Umbilical cord (tissue), 2 donors: ENCODE data around the gene COX4I1. TPM values are rescaled to one million over a fixed set of nuclear protein-coding genes. Genes with fewer than 3 reads are reported as not detected.

Source experiments
- DNase-seq: peaks from one replicate; pipeline ENCODE4 v3.0.0-alpha.2; 2015; ENCODE audit warnings: low spot score
- total RNA-seq: library from RNA; depleted of rRNA; stranded (reverse); fragments of >200 nt; gene quantifications from one replicate; pipeline ENCODE4 v1.2.3, GENCODE V29; 2014; ENCODE audit warnings: low replicate concordance; ENCODE audit not compliant: insufficient read depth

The COX4I1 gene
- total RNA-seq, 1 donor from 2014 or later: 180 TPM

DNA sequence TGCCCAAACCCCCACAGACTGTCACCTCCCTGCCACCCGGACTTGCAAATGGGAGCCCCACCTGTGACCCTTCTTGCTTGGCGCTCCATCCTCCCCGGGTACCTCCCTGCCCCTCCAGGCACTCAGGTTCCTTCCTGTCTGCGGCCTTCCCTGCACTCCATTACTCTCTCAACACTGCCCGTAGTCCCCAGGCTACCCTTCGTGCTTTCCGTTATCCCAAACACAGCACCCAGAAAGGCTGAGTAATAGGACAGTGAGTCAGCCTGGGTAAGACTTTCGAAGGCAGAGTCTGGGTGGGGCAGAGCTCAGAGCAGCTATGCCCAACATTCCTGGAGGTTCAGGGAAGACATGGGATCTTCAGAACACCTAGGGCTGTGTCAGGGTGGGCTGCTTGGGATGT, 32.0 kb upstream of the COX4I1 start:
- peak; percentile 66 for DNase-seq

DNA sequence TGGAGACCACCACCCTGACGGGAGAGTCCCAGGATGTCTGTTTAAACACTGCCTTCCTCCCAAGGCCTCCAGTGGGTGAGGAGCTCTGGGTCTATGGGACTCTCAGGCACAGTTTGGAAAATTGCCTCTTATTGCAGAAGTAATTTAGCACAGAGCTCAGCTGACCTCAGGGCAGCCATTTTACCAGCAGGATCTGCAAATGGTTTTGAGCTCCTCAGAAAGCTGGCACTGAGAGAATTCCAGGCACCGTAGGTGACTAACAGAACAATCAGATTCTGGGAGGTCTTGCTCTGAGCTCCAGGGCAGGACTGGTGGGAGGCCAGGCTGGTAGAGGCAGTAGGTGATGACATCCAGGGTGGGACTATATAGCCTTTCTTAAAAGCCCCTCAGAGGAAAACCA, 31.3 kb upstream of the COX4I1 start:
- DNase-seq: no peak

DNA sequence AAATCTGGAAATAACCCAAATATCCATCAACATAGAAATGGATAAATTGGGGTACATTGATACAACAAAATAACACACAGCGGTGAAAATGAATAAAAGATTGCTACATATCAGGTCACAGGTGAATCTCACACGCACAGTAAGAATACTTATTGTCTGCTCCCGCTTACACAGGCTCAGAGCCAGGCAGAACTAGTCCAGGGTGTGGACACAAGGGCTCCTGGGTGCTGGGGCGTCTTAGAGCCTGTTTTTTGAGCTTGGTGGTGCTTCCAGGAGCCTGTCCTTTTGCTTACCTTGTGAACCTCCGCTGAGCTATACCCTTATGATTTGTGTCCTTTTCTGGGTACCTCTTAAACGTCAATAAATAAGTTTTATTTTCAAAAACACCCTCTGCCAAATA, 28.8 kb upstream of the COX4I1 start:
- no peak for DNase-seq

DNA sequence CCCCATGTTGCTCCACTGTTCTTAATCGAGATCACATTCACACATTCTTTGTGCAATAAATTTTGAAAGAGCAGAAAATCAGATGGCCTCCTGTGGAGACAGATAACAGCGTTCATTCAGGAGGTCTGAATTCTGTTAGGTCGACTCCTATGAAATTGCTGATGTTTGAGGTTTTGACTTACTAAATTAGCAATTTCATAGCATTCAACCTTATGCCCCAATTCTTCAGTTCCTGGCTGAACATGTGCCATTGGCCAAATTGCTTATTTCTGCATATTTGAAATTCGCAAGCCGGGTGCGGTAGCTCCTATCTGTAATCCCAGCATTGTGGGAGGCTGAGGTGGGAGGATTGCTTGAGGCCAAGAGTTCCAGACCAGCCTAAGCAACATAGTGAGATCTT, 26.5 kb upstream of the COX4I1 start:
- DNase-seq: no peak

DNA sequence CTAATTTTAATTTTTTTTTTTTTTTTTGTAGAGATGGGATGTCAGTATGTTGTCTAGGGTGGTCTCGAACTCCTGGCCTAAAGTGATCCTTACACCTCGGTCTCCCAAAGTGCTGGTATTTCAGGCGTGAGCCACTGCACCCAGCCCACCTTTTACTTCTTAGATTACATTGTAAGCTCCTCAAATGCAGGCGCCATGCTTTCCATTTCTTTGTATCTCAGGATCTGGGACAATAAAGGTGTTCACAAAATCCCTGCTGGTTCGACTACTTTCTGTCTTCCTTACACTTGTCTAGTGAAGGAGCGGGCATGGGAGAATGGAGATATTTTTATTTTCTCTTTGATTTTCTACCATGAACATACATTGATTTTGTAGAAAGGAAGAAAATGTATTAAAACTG, 25.4 kb upstream of the COX4I1 start:
- DNase-seq: no peak

DNA sequence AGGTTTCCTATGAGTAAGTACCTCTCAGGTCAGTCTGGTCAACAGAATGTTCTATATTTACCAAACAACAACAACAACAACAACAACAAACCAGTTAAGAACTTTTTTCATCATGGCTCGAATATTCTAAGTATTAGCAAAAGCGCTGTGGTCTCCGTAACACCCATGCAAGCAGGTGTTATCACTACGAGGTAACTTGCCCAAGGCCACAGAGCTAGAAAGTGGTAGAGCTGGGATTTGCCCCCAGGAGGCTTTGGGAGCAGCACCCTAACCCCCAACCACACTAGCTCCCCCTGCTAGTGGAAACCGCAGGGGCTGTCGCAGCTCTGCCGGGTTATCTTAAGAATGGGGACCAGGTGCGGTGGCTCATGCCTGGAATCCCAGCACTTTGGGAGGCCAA, 24.7 kb upstream of the COX4I1 start:
- no peak for DNase-seq

DNA sequence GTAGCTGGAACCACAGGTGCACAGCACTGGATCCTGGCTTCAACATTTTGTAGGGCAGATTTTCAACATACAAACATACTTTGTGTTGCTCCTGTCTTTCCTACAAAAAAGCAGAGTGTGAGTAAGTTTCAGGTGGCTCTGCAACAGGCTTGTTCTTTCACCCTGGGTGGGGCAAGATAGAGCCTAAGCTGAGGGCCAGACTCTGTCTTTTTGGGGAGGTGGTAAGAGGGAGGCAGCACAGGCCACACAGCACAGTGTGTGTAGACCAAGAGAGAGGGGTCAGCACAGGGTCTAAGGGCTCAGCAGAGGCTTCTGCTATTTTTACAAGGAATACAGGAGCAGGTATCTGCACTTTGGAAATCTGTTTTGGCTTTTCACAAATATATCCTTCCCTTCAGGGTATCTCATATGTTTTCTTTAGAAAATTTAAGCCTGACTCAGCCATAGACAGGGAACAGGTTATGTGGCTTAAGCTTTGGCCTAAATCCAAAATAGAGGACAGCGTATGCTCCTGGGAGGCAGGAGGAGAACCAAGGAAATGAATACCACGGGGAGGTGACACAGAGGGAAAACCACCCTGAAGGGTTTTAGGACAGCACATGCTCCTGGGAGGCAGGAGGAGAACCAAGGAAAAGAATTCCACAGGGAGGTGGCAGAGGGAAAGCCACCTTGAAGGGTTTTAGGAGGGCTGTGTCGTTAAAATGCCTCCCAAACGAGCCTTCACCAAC, 21.7 kb upstream of the COX4I1 start:
- no peak for DNase-seq

DNA sequence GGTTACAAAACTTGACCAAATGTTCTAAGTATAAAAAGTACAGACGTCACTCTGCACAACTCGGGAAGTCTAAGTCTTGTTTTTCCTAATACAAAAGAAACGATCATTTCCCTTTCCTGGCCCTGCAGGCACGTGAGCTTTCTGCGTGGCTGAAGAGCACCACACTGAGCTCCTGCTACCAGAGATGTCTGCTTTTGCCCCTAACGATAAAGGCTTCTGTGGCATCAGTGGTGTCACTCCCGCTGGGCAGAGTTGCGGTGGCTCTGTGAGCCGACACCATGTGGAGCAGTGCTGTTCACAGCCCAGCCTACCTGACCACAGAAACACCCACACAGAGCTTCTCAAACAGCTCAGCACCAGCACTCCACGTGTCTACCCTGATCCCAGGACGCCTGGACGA, 20.6 kb upstream of the COX4I1 start:
- DNase-seq: no peak

DNA sequence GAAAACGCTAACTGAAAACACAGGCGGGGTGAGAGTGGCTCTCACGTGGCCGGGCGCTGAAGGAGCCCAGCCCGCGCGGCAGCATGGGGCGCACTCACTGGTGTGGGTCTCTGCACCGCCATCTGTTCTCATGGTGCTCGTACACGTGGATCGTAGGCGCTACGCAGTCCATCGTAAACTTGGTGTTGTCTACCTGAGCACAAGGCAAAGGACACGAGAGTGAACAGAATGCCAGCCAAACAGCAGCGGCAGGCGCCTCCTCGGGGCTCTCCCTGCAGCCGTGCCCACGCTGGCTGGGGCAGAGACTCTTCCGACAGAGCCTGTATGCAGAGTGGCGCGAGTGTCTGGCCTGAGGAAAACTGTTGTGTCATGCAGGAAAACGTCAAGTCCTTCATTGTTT, 19.2 kb upstream of the COX4I1 start:
- DNase-seq: no peak

DNA sequence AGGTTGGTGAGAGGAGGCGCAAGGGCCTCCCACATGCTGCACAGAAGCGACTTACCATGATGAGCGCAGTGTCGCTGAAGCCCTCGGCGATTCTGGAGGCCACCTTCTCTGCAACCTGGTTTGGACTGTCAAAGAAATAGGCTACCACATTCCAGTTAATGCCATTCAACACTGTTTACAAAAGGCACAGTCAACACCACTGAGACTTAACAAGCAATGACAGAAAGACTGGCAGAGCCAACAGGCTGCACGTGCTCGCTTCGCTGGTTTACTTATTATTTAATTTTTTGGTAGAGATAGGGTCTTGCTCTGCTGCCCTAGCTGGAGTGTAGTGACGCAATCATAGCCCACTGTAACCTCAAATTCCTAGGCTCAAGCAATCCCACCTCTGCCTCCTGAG, 18.3 kb upstream of the COX4I1 start:
- DNase-seq: no peak

DNA sequence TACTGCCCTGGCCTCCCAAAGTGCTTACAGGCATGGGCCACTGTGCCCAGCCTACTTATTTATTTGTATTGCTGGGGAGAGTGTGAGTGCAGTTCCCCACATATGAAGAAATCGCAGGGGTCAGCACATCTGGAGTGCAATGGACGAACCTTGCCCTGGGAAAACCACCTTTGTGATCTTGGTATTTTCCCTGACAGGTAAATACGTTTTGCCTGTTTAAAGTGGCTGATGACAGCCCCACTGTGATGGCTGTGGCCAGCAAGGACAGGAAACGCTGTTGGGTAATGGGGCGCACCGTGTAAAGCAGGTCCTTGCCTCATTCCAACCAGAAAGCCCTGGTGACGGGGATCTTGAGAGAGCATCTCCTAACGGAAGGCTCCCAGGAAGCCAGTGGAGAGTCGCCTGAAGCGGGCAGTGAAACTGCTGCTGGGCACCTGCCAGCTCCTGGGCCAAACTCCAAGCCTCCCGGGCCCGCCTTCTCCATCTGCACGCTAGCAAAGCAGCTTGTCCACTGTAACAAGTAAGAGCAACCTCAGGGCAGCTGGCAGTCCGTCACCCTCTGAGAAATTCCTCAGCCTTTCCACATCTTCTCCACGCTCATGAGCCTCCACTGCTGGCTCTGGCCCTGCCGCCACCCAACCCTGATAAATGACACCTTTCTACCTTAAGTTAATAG, 17.7 kb upstream of the COX4I1 start:
- DNase-seq: no peak

DNA sequence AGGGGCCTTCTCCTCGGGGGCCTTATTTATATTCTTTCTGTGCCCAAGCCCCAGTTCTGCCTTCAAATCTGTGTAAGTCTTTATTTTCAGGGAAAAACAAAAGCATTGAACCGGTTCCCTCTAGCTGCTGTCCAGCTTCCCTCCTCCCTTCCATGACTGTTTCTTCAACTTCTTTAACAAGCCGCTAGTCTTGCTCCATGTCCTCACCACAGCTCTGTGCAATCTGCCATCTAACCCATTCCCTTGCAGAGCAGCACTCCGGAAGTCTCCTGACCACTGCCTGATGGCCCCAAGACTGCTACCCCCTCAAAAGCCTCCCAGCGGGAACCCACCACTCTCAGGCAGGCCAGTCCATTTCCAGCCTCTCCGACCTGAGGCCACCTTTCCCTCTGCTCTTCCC, 17.0 kb upstream of the COX4I1 start:
- no peak for DNase-seq

DNA sequence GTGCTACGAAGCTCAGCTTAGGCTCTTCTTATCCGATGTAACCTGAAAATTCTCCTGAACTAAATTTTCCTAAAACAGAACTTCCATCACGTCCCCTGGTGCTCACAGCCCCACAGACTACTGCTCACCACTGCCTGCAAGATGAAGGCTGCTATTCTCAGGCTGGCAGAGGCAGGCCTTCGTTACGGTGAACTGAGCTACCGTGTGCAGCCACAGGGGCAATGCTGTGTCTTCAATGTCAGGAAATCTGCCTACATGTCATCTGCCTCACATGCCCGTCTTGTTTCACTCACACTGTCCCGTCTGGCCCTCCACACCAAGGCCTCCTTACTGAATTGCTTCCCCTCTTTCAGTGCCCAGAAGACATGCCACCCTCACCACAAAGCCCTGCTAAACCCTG, 16.1 kb upstream of the COX4I1 start:
- no peak for DNase-seq

DNA sequence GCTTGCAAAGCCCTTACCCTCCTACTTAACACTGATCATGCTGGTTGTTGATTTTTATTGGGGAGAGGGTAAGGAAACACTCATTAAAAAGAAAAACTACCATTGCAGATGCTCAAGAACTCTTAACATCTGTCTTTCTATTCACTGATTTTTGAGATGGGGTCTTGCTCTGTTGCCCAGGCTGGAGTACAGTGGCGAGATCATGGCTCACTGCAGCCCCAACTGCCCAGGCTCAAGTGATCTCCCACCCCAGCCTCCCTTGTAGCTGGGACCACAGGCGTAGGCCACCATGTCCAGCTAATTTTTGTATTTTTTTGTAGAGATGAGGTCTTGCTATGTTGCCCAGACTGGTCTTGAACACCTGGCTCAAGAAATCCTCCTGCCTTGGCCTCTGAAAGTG, 14.7 kb upstream of the COX4I1 start:
- no peak for DNase-seq

DNA sequence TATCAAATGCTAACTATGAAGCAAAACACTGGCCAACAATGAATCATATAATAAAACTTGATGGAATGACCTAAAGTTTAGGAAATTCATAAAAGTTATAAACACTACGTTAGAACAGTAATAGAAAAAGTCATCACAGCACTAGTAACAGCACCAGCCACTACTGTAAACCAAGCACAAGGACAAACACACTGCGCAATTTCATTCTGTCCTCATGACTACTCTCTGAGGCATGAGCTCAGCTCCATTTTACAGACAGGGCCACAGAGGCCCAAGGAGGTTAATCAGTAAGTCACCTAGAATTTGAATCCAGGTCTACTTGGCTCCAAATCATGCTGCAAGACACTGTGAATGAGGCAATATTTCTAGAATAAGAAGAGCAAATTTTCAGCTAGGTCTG, 13.6 kb upstream of the COX4I1 start:
- DNase-seq: no peak

DNA sequence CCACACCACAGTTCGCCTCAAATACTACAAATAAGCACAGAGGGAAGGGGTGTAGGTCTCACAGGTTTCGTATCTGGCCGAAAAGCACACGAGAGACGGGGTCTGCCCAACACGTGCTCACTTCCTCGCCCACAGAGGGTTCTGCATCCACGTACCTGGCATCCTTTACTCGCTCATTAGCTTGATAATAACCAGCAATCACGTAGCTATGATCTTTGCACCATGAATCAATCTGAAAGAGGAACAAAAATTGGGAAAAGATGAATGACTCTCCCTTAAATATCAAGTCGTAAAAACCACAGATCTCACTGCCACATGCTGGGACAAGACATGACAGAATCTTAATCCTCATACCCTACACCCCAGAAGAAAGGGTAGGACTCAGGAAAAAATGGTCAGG, 10.7 kb upstream of the COX4I1 start:
- no peak for DNase-seq

DNA sequence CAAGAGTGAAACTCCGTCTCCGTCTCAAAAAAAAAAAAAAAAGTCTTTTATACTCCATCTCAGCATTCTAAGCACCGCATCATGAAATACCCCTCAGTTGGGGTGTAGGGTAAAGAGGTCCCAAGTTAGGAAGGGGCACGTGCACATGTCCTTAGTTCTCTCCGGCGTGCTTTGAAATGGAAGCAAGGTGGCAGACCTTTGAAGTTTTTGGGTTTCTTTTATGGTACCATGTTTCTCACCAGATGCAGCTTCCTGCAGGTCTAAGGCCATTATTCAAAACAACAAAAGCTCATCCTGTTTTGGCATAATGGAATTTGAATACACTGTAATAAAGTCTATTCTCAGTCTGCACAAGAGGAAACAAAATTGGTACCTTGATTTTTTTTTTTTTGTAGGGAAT, 9.7 kb upstream of the COX4I1 start:
- DNase-seq: no peak

DNA sequence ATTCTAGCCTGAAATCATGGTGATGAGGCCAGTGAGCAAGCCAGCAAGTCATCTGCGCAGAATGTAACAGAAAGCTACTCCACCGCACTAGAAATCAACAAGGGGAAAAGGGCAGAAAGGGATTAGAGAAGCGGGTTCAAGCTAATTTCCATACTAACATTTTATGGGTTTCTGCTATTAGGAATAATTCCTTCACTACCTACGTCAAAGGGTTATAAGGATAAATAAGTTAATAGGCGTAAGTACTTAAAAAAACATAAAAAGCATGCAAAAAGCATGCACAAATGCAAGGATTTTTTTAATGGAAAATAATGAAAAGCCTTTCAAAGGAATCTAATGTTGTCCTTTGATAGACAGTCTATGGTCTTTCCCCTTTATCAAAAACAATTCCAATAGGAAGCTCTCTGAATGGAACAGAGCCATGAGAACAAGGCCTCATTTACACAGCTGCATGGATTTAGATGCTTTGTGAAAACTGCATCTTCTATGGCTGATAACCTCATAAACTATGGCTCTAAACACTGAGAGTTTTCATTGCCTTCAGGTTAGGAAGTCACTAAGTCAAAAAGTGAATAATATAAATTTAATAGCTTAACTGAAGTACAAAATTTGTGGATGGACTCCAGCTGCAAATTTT, 5.7 kb upstream of the COX4I1 start:
- no peak for DNase-seq

DNA sequence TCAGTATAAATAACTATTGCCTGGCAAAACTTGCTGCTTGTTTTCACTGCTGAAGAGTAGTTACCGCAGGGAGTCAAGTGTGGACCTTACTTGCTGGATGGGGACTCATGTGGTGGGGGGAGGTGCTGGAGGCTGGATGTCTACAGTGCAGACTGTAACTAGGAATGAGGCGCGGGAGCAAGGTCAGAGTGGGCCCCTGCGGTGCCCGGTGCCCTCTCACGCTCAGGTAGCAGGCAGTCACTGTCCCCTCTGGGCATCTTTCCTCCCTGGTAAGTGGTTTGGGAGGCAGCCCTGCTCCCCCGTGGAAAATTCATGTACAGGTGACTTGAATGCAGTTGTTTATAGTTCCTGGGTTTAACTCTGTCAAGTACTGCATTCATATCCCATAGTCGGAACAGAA, 4.8 kb upstream of the COX4I1 start:
- no peak for DNase-seq

DNA sequence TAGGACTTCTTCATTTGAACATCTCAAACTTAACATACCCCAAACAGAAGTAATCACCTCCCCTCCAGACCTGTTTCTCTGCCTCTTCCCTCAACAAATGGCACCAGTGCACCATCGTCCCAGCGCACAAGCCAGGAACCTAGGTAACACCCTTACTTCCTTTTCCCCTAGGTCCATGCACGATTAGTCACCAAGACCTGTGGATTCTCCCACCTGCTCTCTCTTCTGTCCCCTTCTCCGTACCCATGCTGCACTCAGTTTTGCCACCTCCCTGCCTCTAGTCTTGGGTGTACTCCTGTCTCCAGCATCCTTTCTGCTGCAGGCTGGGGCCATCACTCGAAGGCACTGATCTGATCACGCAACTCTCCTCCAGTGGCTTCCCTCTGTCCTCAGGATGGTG, 3.3 kb upstream of the COX4I1 start:
- no peak for DNase-seq

DNA sequence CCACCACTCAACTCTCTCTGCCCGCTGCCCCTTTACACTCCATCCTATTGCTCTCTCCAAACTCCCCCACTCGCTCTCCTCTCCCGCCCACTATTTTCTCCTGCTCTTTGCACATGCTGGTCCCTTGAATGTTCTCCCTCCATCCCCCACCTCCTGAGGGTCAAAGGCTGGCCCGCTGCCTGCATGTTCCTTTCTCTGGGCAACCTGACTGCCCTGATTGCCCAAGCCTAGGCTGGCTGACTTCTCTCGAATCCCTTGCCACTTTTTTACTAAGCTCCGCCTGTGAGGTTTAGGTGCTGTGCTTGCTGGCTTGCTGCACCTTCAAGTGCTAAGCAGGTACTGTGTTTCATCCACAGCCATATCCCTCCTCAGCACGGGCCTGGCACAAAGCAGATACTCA, 2.9 kb upstream of the COX4I1 start:
- DNase-seq: no peak

DNA sequence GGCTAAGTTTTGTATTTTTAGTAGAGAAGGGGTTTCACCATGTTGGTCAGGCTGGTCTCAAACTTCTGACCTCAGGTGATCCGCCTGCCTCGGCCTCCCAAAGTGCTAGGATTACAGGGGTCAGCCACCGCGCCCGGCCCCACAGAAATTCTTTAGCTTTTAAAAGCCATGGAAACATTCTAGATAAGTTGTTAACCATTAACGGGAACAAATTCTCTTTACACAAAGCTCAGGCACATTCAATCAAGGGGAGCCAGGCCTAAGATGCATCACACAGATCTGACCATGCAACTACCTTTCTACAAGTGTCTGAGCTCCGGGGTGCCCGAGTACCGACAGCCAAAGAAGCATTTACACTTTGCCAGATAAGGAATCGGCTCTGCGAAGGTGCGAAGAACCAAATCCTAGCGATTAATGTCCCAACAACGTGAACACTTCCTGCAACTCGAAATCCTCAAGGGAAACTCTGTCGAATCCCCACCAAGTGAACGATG, 1.2 kb upstream of the COX4I1 start:
- no peak for DNase-seq

DNA sequence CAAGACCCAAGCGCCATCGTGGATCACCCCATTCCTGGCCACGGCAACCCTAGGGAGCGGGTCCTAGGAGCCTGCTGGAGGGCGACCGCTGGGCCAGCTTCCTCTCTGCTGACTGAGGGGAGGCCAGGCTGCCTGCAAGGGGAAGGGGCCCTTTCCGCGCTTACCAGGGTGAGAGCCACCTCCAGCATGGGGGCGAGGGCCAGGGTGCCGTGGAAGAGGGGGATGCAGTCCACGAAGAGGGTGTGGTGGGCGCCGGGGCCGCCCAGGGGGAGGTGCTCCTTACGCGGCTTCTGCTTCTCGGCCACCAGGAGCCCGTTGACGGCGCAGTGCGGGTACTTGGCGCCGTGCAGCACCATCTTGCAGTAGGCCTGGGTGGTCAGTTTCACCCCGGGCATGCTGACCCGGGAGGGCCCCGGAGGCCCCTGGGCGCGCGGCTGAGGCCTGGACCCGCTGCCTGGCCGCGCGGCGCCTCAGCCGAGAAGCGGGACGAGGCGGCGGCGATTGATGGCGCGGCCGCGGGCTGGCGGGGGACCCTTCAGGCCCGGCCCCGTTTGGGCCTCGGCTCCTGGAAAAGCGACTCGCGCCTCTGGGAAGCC, 496 bp upstream of the COX4I1 start:
- no peak for DNase-seq
